GM21390 (cell line): ENCODE measurements around the gene BABAM1.

Source experiments
- ATAC-seq: cut with Tn5 transposase; IDR thresholded peaks from one replicate; pipeline ENCODE4 v1.9.1; 2021; ENCODE audit not compliant: unreplicated experiment

Gene BABAM1

GRCh38 chr19:17243211-17243829 is 23.9 kb upstream of the BABAM1 start:
- ATAC-seq: no peak

DNA sequence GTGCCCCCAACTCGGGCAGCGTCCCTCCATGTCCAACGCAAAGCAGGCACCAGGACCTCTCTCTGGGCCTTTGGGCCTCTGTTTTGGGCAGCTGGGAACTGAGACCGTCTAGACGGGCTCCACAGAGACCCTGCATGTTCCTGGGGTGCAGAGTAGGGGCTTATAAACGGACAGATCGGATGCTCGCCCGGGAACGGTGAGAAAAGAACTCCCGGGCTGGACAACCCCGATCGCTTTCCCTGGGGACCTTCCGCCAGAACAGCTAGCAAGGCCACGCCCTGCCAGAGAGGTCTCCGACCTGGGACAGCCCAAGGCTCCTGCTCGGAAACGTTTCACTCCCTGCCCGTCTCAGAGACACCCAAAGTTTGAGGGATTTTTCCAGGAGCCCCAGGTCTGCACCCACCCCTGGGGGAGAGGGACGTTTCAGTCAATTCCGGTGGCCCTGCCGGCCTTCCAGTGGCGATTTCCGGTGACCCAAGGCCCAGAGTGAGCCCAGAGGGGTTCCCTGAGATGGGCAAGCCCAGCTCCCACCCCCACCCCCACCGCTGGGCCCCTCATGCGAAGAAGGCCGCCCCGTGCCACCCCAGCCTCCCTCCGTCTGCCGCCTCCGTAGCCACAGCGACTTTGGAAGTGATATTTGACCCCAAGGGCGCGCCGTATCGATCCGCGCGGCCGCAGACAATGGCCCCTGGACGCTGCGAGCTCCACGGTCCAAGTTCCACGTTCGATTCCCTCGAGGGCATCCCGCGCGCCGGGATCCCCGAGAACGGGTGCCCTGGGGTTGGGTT is 23.2 kb upstream of the BABAM1 start:
- ATAC-seq: no peak

DNA sequence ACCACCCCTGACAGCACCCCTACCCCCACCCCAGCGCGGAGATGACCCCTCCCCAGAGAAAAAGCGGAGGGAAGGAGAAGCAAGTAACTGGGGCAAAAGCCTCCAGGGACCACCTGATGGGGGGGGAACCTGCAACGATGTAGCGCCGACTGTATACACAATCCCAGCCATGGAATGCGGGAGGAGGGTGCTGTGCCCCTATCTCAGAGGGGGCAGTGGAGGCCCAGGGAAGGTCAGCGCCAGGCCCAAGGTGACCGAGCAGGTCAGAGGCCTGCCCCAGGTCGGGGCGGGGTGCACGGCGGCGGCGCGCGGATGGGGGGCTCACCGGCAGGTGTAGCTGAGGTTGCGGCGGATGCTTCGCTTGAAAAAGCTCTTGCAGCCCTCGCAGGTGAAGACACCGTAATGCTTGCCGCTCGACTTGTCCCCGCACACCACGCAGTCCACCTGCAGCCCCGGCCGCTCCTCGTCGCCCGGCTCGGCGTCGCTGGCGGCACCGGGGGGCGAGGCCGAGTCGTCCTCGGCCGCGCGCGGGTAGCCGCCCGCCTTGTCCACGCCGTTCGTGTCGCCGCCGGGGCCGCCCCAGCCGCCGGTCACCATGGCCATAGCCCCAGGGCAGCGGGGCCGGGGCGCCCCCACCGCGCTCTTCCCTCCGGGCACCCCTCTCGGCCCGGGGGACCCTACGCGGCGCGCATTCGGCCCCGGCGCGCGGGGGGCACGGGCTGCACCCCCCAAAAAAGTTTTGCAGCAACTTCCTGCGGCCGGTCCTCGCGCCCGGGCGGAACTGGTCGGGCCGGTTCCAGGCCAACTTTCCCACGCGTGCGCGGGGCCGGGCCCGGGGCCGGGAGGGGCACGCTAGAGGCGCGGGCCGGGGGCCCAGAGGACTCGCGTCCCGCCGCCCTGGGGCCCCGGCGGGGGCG is 22.4 kb upstream of the BABAM1 start:
- ATAC-seq: no peak

GRCh38 chr19:17245535-17245984 is 21.7 kb upstream of the BABAM1 start, which contains the start of gene NR2F6:
Gene NR2F6 (minus strand): TSS chr19:17245919. CDS start chr19:17245220, 699 bp downstream.
- no peak for ATAC-seq

DNA sequence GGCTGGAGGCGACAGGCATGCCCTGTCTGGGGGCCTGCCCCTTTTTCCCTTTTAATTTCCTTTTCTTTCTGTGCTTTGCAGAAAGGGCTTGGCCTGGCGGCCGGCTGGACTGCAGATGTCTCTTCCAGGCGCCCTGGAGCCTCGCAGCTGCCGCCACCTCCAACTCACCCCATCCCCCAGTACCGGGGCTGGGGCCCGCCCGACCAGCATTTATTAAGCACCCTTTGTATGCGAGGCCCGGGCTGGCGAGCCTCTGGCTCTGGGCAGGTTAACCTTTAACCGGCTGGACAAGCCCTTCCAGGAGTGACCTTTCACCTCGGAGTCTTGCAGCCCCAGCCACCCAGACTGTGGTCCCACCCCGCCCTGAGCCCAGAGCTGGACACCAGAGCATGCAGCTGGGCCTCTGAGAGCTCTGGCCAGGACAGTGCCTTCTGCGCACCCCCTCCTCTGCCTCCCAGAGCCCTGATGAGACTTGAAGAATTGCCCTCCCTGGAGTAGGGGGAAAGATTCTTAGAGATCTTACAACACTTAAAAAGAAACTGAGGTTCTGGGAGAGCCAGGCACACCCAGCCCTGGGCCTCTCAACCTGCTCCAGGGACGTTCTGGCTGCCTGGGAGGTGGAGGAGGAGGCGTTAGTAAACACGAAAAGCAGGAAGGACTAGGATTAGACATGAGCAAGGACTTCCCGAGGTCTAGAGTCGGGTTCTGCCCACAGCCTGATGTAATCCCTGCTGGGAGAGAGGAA is 20.4 kb upstream of the BABAM1 start:
- no peak for ATAC-seq

- ATAC-seq: no peak
Observed at GRCh38 chr19:17248011-17248776, 19.0 kb upstream of the BABAM1 start.

DNA sequence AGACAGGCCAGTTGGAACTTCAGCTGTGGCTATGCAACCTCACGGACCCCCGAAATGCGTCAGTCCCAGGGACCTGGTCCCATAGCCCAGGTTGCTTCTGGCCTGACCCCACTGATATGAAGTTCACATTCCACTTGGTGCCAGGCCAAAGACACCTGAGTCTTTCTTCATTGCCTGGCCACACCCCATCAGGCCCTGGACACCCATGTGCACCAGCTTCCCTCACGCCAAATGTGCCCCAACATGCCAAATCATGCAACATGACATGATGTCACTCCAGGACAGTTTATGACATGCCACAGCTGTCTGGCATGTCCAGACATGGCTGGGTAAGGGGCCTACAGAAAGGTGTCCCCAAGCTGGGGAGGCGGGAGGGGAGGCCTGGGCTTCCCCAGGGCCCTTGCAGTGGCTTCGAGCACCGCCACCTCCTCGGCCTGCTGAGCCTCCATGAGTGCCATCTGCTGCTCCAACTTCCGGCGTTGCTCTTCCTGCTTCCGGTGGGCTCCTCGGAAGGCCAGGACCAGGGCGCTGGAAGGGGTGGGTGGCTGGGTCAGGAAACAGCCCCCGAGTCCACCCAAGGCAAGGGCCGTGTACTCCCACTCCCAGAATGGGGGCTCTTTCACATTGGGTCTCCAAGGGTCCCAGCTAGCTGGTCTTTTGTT is 17.2 kb upstream of the BABAM1 start:
- ATAC-seq: no peak

- ATAC-seq: no peak
Observed at GRCh38 chr19:17254636-17255035, 12.6 kb upstream of the BABAM1 start.

GRCh38 chr19:17255150-17255621 is 12.1 kb upstream of the BABAM1 start:
- ATAC-seq: no peak

DNA sequence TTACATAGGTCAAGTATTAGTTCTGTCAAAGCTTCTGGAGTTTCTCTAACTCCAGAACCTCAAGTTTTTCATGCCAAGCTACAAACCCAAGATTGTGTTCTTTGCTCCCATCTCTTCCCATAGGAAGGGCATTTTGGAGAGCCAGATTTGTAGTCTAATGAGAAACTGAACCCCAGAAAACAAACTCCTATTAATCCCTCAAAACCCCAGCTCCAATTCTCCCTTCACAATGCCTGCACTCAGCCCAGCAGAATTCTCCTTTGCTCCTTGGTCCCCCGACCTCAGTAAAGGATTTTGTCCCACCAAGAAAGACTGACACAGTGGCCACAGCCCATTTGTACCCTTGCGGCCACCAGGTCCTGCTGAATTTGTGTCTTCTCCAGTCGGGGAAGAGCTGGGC is 11.1 kb upstream of the BABAM1 start:
- ATAC-seq: no peak

DNA sequence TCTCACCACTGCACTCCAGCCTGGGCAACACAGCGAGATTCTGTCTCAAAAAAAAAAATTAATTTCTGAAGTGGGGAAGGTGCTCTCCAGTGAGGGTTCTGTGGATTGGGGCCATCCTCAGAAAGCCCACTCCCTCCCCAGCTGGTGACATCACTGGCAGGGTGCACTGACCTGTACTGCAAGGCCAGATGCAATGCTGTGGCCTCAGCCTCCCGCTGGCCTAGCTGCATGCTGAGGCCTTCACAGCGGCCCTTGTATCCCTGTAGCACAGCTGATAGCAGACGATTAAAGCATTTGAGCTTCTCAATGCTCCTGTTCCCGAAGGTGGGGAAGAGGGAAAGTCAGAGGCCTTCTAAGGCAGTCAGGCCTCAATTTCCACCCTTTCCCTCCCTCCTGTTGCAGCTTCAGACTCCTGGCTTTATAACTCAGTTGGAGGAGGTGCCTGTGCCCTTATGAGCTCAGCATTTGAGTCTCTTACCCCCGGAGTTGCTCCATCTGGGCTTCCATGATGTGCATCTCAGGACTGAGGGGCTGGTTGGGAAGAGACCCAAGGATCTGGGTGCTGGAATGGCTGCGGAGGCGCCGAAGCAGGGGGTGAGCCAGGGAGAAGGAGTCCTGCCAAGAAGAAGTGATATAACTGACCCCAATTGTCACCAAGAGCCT is 8.0 kb upstream of the BABAM1 start:
- no peak for ATAC-seq

DNA sequence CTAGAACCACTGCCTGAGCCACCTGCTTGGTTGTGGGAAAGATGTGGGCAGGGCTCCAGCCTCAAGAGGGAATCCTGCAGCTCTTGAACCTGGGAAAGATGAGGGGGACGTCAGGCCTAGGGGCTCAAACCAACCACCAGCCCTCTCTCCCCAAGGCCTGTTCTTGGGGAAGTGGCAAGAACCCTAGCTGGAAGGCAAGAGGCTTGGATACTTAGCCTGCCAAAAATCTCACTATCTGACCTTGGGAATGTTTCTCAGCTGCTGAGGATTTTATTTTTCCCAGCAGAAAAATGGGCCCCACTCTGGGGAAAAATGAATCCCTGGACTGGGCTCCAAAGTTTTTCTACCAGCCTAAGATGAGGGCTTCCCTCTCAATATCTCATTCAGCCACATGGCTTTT is 7.3 kb upstream of the BABAM1 start:
- no peak for ATAC-seq

DNA sequence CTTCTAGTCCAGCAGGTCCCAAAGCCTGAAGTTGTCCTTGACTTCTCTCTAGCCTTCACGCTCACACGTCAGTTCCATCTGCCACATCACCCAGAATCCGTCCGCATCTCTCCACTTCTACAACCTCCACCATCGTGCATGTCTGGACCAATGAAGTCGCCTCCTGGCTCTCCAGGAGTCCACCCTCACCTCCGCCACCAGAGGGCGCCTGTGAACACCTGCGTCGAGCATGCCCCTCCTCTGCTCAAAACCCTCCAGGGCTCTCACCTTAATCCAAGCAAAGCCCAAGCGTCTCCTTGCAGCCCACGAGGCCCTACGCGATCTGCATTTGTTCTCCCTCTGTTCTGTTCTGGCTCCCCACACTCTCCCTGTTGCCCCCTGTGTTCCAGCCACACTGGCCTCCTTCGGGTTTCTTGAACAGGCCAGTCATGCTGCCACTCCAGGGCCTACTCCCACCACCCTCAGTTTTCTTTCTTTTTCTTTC is 6.4 kb upstream of the BABAM1 start:
- peak; percentile 76 for ATAC-seq

DNA sequence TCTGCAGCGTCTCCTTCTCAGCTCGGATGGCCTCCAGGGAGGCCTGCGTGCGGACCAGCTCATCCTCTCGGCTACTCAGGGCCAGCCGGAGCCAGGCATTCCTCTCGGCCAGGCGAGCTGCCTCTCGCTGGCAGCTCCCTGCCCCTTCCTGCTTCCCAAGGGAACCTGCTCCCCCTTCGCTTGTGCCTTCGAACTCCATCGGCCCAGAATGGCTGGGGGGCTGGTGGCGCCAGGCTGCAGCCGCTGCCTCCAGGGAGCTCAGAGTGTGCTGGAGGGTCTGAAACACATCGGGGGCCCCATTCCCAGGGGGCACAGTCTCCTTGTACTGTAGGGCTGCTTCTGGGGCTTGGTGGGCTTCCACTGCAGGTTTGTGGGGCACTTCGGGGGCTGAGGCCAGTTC is 4.7 kb upstream of the BABAM1 start:
- no peak for ATAC-seq

DNA sequence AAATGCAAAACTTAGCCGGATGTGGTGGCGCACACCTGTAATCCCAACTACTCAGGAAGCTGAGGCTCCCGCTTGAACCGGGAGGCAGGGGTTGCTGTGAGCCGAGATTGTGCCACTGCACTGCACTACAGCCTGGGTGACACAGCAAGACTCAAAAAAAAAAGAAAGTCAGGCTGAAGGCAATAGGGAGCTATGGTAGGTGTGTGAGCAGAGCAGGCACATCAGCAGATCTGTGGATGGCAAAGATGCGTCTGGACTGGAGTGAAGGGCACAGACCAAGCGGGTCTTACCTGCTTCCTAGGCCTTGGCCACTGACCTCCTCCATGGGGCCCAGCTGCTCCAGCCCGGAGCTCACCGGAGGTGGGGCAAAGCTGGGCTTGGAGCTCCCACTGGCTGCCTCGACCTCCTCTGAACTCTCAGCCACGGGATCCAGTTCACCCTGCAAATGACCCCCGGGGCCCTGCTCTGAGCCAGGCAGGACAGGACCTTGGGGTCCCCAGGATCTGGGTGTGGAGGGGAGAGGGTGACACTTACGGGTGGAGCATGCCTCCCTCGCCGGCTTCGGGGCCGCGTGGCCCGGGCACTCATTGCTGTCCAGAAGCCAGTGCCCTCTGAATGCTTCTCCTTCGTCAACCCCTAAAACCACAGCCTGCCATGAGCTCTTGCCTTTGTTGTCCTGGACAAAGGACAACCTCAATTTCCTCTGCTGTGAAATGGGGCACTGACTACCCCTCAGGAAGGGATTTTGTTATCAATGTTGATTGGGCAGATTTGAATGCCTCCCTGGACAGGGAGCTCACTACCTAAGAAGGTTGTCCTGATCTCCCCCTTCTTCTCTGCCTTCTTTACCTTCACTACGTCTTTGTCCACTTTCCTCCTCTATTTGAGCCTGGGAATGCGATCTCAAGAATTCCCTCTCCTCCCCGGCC is 3.3 kb upstream of the BABAM1 start:
- no peak for ATAC-seq

GRCh38 chr19:17264641-17264979 is 2.6 kb upstream of the BABAM1 start, which contains the start of gene USHBP1:
Gene USHBP1 (minus strand): TSS chr19:17264745. CDS start chr19:17264299, 446 bp downstream.
- ATAC-seq: no peak

DNA sequence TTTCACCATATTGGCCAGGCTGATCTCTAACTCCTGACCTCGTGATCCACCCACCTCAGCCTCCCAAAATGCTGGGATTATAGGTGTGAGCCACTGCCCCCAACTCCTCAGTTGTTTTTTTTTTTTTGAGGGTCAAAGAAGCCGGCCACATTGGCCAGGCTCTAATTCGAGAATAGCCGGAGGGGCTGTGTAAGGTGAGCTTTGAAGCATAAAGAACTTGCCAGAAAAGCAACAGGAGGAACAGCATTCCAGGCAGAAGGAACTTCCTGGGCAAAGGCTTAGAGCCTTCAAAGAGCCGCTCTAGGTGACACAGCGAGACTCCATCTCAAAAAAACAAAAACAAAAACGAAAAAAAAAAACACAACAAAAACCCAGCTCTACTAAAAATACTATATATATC is 1.2 kb upstream of the BABAM1 start:
- no peak for ATAC-seq

- ATAC-seq: peak; percentile 24
Observed at GRCh38 chr19:17266589-17266974, 661 bp upstream of the BABAM1 start.
